Sigmoid colon (tissue), 4 donors: ENCODE data around the gene ZC3H8.

Experiments
- EP300 ChIP-seq, 4 donors: sonication (generic); formaldehyde crosslinking; IDR thresholded peaks; one replicate each; pipeline ENCODE4 v1.6.1; 2017; ENCODE audit warnings: antibody characterized with exemption in 4 of 4
- POLR2A ChIP-seq, 2 donors: fragments of 450-650 bp; IDR thresholded peaks; one replicate each; pipeline ENCODE4 v1.6.1; 2016; ENCODE audit warnings: antibody characterized with exemption in 2 of 2, mild to moderate bottlenecking in 2 of 2, moderate library complexity in 2 of 2
- TF ChIP-seq, protein P1 (sequence below), 4 experiments: fragments of 450-650 bp in 3 of 4; fragments of 200-600 bp in 1 of 4; IDR thresholded peaks; one replicate each; pipeline ENCODE4 v1.5.1; 2016 to 2019; ENCODE audit warnings: antibody characterized with exemption in 4 of 4, mild to moderate bottlenecking in 3 of 4, moderate library complexity in 2 of 4

DNA sequence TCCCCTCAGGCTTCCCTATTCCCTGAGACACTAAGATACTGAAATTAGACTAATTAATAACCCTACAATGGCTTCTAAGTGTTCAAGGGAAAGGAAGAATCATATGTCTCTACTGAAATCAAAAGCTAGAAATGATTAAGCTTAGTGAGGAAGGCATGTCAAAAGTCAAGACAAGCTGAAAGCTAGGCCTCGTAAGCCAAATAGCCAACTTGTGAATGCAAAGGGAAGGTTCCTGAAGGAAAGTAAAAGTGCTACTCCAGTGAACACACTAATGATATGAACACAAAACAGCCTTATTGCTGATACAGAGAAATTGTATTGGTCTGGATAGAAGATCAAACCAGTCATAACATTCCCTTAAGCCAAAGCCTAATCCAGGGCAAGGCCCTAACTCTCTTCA, 10.0 kb downstream of the ZC3H8 start:
- TF ChIP-seq, protein P1, sequence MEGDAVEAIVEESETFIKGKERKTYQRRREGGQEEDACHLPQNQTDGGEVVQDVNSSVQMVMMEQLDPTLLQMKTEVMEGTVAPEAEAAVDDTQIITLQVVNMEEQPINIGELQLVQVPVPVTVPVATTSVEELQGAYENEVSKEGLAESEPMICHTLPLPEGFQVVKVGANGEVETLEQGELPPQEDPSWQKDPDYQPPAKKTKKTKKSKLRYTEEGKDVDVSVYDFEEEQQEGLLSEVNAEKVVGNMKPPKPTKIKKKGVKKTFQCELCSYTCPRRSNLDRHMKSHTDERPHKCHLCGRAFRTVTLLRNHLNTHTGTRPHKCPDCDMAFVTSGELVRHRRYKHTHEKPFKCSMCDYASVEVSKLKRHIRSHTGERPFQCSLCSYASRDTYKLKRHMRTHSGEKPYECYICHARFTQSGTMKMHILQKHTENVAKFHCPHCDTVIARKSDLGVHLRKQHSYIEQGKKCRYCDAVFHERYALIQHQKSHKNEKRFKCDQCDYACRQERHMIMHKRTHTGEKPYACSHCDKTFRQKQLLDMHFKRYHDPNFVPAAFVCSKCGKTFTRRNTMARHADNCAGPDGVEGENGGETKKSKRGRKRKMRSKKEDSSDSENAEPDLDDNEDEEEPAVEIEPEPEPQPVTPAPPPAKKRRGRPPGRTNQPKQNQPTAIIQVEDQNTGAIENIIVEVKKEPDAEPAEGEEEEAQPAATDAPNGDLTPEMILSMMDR (IDR thresholded peaks at IDR 0.05) = no peak
- TF ChIP-seq POLR2A (IDR thresholded peaks at IDR 0.05) = no peak
- no peak for TF ChIP-seq EP300 (IDR thresholded peaks at IDR 0.05)
